ENCODE measurements around the gene CDC42SE1. TPM values are rescaled to one million over a fixed set of nuclear protein-coding genes. Genes with fewer than 3 reads are reported as not detected.
A peak's percentile ranks its signal among the peaks of the same experiment; 100 is the strongest.

Gene CDC42SE1
- total RNA-seq, 1 donor, result 49.6 TPM

GRCh38 chr1:151009206-151009587, 50.2 kb downstream of the CDC42SE1 start:
- peak overlapping the region; percentile 99 for H2AFZ ChIP-seq (ENCODE audit: low read length)
- H4K20me1 ChIP-seq (ENCODE audit: insufficient read depth, low read length), result no peaks in the 10 kb centered on the region
- H3K79me2 ChIP-seq (ENCODE audit: insufficient read depth, low read length), result peaks cover 30% of the 10 kb centered on the region
- H3K36me3 ChIP-seq (ENCODE audit: insufficient read depth, low read length), result no peaks in the 10 kb centered on the region
- H3K9me3 ChIP-seq (ENCODE audit: low read depth, low read length), result no peaks in the 10 kb centered on the region
- DNase-seq (ENCODE audit: insufficient read length, low spot score, missing footprints), result peak; percentile 82
- H3K4me1 ChIP-seq (ENCODE audit: insufficient read depth, low read length), result peaks cover 49% of the 10 kb centered on the region
- peak overlapping the region; percentile 99 for H3K4me3 ChIP-seq (ENCODE audit: insufficient read depth, low read length)
- H3K27me3 ChIP-seq (ENCODE audit: insufficient read depth, low read length), result no peaks in the 10 kb centered on the region
- peak overlapping the region; percentile 92 for H3K4me2 ChIP-seq (ENCODE audit: insufficient read depth, low read length)
- TF ChIP-seq CTCF (IDR thresholded peaks at IDR 0.05; ENCODE audit: extremely low read depth, low read depth, low read length), result no peak
- peak overlapping the region; percentile 91 for H3K27ac ChIP-seq (ENCODE audit: low read depth, low read length)

- peak within 1 kb of the TSS; percentile 99 for H3K4me3 ChIP-seq (ENCODE audit: insufficient read depth, low read length)
- no peaks in the 10 kb centered on the region for H3K9me3 ChIP-seq (ENCODE audit: low read depth, low read length)
- H3K27me3 ChIP-seq (ENCODE audit: insufficient read depth, low read length), result no peaks in the 10 kb centered on the region
- H3K79me2 ChIP-seq (ENCODE audit: insufficient read depth, low read length), result peaks cover 30% of the 10 kb centered on the region
- H3K4me2 ChIP-seq (ENCODE audit: insufficient read depth, low read length), result peak within 1 kb of the TSS; percentile 92
- H4K20me1 ChIP-seq (ENCODE audit: insufficient read depth, low read length), result no peaks in the 10 kb centered on the region
- peak; percentile 97 for DNase-seq (ENCODE audit: insufficient read length, low spot score, missing footprints)
- no peak for TF ChIP-seq CTCF (IDR thresholded peaks at IDR 0.05; ENCODE audit: extremely low read depth, low read depth, low read length)
- peaks cover 46% of the 10 kb centered on the region for H3K4me1 ChIP-seq (ENCODE audit: insufficient read depth, low read length)
- H3K36me3 ChIP-seq (ENCODE audit: insufficient read depth, low read length), result no peaks in the 10 kb centered on the region
- peak within 1 kb of the TSS; percentile 99 for H2AFZ ChIP-seq (ENCODE audit: low read length)
- H3K27ac ChIP-seq (ENCODE audit: low read depth, low read length), result peak within 1 kb of the TSS; percentile 91
Observed at GRCh38 chr1:151008244-151009205, 50.9 kb downstream of the CDC42SE1 start, which contains the start of gene PRUNE1. PRUNE1 (plus strand) TSS chr1:151008449; CDS start chr1:151008633, 184 bp downstream.

GRCh38 chr1:151007853-151008243, 51.6 kb downstream of the CDC42SE1 start:
- peak overlapping the region; percentile 92 for H3K4me2 ChIP-seq (ENCODE audit: insufficient read depth, low read length)
- peaks cover 30% of the 10 kb centered on the region for H3K79me2 ChIP-seq (ENCODE audit: insufficient read depth, low read length)
- no peaks in the 10 kb centered on the region for H3K9me3 ChIP-seq (ENCODE audit: low read depth, low read length)
- H4K20me1 ChIP-seq (ENCODE audit: insufficient read depth, low read length), result no peaks in the 10 kb centered on the region
- H3K36me3 ChIP-seq (ENCODE audit: insufficient read depth, low read length), result no peaks in the 10 kb centered on the region
- peak overlapping the region; percentile 82 for H2AFZ ChIP-seq (ENCODE audit: low read length)
- DNase-seq (ENCODE audit: insufficient read length, low spot score, missing footprints), result no peak
- TF ChIP-seq CTCF (IDR thresholded peaks at IDR 0.05; ENCODE audit: extremely low read depth, low read depth, low read length), result no peak
- peak overlapping the region; percentile 99 for H3K4me3 ChIP-seq (ENCODE audit: insufficient read depth, low read length)
- H3K27ac ChIP-seq (ENCODE audit: low read depth, low read length), result peak overlapping the region; percentile 91
- H3K27me3 ChIP-seq (ENCODE audit: insufficient read depth, low read length), result no peaks in the 10 kb centered on the region
- H3K4me1 ChIP-seq (ENCODE audit: insufficient read depth, low read length), result peaks cover 39% of the 10 kb centered on the region
